AG08395 (cell line): ENCODE data around the gene COA3.

Experiments used
- DNase-seq: peaks from one replicate; pipeline ENCODE4 v3.0.0; 2012; ENCODE audit warnings: mixed read lengths, low spot score

The COA3 gene

DNA sequence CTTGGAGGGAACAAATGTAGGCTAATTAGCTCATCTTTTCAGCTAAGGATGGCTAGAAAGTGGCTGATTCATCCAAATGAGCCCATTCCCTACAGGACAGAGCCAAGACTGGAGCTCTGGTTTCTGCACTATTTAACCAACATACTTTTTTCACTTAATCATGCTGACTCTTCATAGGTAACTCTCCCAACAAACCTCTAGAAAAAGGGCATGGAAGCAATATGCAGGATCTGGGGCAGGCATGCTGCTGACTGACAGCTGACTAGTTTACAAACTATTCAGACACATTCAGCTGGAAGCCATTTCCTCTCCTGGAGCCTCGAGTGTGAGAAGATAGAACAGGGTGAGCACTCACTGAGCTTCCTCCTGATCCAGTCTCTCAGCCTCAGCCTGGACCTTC is 19.4 kb upstream of the COA3 start:
- DNase-seq, result no peak

DNA sequence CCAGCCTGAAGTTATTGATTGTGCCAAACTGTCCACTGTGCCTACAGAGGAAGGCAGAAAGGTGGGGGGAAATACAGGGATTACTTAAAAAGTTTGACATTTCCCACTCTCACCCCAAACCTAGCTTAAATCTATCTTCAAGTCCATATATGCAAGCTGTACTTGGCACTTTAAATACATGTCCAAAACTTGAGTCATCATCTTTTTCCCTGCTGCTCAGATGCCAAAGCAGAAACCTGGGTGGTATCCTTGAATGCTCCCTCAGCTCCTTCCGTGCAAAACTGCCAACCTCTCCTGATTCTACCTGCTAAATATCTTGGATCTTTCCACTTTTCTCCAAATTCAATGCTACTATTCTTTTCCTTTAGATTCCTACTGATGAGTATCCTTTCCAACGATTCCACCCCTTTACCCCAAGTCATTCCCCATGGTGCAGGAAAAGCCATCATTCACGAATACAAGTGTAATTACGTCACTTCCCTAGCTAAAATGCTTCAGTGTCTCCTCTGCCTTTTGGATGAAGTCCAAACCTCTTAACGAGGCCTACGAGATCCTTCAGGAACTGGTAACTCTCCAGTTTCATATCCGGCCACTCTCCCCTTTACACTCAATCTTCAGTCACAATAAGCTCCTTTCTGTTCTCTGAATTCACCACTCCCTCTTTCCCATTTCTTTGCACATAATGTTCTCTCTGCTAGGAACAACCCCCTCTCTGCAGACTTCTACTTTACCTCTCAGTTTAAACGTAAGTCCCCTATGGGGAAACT is 16.3 kb upstream of the COA3 start:
- DNase-seq, result peak; percentile 60

DNA sequence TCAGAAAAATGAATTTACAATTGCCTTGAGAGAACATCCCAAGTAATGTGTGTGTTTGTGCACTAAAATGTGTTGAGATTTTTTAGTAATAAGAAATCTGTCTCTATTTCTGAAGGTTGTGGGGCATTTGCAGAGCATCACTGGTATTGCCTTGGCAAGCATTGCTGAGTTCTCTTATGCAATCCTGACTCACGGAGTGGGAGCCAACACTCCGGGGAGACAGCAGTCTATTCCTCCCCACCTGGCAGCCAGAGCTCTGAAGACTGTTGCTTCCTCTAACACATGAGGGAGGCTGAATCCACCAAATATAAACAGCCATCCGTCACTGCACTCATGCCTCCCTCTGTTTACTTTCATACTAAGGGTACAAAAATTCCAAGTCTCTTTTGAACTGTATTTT is 10.7 kb upstream of the COA3 start:
- peak; percentile 96 for DNase-seq

DNA sequence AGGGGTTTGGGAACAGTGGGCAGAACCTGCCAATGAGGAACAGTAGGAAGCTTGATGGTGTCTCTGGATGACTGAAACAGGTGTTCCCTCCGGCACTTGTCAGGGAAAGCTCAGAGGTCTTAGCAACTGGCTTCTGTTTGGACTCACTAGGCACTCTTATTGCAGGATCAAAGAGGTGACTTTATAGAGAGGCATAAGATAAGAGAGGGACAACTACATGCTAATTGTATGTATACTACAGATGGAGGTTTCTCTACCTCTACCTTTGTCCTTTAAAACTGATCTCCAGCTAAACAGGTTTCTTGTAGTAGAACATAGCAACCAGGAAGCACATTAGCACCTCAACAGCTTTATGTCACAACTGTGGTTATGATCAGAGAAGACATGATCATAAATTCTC is 7.7 kb upstream of the COA3 start:
- no peak for DNase-seq

DNA sequence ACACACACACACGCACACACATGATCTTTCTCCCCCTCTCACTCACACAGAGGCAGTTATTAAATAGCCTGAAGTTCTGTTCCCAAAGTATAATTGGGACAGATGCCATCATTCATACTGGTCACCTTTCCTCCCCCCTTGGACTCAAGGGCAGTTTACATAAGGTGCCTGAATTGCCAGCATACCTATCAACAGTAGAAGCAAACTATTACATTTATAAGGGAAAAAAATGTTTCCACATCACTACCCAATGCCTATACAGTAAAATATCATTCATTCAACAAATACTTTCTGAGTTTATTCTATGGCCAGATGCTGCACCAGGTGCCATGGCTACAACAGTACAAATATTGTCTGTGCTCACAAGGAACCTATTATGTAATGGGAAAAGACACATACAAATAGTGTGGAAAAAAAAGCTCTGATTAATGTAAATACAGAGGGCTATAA is 6.4 kb upstream of the COA3 start:
- no peak for DNase-seq

DNA sequence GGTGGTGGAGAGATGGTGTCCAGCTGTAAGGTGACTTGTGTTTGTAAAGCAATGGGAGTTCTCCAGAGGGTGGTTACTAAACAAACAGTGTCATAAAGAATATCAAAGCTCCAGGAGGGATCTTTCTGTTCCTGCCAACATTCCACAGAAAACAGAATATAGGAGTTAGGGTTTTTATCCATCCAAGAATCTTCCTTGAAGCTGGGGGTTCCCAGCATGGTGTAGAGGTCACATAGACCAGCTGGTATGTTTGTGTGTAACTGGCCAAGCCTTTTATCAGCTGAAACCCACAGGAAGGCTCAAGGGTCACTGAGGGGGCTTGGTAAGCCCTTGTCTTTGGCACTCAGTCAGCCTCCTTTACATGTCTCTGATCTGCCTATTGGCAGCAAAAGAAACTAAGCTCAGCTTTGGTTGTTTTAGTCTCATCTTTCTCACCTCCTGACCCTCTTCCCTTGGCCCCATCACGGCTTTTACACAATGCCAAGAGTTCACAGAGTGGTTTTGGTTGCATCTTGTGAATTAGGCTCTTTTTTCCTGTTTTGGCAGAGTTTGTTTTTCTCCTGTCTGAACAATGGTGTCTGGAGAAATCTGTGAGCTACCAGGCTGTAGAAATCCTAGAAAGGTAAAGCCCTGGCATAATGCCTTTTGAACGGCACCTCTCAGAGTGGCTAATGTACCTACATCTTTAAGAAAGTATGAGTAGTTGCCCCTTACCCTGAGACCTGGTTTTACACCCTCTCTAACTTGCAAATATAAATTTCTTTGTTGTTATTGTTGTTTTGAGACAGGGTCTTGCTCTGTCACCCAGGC is 4.8 kb upstream of the COA3 start:
- DNase-seq, result no peak

DNA sequence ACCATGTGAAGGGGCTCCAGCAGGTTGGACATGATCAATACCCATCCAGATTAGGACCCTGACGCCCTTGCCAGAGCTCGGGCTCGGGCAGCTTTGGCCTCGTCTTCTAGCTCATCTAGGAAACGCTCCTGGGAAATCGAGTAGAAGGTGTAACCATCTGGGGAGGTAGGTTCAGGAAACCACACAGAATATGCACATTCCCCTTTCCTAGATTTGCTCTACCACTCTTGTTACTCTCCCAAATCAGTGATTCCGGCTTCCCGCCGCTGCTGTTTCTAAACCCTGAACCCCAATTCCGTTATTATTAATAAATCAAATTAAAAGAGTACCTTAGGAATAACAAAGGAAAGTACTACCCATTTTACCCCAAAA is 507 bp downstream of the COA3 start:
- no peak for DNase-seq

DNA sequence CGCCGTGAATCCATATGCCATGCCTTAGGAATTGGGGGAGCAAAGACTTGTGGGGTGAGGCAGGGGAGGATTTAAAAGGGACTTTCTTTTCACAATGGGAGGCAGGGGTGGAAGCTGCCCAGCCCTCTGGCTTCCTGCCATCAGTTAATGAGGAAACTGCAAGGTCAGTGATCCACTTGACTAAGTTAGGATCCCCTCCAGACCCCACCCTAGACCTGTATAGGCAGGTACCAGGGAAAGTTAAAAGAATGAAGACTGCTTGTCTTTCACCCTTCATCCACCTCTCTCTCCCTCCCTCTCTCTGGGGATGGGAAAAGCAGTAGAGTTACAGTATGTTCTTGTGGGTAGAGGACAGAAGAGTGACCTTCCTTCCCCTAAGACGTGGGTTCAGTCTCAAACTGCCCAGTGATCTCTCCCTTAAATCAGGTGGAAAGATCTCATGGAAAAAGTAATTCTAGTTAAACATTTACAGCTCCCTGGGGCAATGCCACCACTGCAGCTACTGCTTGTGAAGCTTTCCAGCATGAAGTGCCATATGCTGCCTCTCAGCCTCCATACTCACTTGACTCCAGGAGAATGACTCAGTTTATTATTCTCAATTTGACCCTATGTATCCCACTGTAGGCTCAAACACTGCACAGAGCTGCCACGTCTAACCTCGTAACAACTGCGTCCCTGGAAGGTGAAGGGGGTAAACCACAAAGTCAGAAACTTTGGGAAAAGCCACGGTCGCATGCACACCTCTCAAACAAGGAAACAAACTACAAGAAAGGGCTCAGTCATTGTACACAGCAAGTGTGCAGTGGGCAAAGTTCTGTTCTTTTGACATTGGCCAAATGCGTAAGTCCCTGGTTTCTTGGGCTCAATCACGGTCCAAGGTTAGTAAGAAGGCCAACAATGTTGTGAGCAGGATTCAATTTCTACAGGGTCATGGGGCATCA is 1.2 kb downstream of the COA3 start:
- DNase-seq, result no peak

DNA sequence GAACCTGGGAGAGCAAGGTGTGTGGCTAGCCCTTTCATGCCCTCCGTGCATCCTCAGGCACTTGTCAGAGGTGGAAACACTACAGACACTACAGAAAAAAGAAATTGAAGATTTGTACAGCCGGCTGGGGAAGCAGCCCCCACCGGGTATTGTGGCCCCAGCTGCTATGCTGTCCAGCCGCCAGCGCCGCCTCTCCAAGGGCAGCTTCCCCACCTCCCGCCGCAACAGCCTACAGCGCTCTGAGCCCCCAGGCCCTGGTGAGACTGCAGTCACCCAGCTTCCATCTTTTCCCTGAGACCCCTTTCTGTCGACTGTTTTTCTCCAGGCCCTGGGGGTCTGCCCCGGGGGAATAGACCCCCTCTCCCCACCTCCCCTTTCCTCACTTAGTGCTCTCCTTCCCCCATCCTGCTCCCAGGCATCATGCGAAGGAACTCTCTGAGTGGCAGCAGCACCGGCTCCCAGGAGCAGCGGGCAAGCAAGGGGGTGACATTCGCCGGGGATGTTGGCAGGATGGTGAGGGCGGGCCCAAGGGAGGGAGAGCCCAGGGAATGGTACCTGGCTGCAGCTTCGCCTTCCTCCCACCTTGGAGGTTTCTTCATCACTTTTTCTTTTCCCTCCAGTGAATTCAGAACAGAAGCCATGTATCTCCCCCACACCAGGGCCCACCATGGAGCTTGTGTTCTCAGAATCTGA is 2.3 kb downstream of the COA3 start:
- no peak for DNase-seq

DNA sequence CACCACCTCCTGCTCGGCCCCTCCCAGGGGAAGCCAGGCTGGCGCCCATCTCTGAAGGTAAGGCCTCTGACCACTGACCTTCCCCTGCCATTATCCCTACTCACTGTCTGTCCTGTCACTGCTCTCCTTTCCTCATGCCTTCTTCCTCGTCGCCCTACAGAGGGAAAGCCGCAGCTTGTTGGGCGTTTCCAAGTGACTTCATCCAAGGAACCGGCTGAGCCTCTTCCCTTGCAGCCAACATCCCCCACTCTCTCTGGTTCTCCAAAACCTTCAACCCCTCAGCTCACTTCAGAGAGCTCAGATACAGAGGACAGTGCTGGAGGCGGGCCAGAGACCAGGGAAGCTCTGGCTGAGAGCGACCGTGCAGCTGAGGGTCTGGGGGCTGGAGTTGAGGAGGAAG is 3.0 kb downstream of the COA3 start:
- no peak for DNase-seq

DNA sequence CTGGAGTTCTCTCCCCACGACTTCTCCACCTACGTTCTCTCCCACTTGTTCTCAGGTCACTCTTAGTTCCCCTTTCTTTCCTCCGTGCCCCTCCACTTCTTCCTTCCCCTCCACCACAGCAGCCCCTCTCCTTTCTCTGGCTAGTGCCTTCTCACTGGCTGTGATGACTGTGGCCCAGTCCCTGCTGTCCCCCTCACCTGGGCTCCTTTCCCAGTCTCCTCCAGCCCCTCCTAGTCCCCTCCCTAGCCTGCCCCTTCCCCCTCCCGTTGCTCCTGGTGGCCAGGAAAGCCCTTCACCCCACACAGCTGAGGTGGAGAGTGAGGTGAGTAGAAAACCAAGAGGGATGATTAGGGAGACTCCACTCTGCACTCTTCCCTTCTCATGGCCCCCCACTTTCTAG is 3.4 kb downstream of the COA3 start:
- DNase-seq, result no peak

DNA sequence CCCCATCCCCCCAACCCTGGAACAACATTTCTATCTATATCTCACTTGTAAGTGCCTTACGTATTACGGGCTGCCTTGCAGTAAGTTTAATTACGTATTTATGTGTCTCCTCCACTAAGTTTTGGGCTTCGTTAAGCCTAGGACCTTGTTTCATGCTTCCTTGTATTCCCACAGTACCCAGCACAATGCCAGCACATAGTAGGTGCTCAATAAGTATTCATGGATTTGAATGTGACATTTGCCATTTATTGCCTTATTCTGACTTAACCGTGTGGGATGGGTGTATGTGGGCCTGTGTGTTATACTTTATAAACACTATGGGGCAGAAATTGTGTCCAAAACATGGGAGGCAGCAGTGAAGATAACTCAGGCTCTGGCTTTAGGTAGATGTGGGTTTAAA is 6.0 kb downstream of the COA3 start:
- DNase-seq, result no peak

DNA sequence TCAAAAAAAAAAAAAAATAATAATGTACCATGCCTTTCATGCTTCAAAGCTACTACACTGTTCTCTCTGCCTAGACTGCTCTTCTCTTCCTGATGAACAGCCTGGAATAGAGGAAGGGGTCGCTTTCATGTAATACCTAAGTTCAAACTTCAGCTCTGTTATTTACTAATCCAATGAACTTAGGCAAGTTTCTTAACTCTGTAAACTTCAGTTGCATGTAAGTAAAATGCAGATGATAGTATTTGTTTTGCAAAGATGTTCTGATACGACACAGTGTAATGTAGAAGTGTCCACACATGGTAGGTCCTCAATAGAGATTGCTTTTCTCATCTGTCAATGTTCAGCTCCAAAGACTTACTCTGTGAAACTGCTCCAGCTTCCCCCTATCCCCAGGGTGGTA is 6.6 kb downstream of the COA3 start:
- DNase-seq, result no peak

DNA sequence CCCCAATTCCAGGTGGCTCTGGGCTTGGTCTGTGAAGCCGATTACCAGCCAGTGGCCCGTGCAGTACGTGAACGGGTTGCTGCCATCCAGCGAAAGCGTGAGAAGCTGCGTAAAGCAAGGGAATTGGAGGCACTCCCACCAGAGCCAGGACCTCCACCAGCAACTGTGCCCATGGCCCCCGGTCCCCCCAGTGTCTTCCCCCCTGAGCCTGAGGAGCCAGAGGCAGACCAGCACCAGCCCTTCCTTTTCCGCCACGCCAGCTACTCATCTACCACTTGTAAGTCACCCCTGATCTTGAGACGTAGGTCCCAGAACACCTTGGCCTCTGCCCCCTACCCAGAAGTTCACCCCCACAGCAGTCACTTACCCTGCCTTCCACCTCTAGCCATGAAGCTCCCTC is 11.2 kb downstream of the COA3 start:
- DNase-seq, result no peak

DNA sequence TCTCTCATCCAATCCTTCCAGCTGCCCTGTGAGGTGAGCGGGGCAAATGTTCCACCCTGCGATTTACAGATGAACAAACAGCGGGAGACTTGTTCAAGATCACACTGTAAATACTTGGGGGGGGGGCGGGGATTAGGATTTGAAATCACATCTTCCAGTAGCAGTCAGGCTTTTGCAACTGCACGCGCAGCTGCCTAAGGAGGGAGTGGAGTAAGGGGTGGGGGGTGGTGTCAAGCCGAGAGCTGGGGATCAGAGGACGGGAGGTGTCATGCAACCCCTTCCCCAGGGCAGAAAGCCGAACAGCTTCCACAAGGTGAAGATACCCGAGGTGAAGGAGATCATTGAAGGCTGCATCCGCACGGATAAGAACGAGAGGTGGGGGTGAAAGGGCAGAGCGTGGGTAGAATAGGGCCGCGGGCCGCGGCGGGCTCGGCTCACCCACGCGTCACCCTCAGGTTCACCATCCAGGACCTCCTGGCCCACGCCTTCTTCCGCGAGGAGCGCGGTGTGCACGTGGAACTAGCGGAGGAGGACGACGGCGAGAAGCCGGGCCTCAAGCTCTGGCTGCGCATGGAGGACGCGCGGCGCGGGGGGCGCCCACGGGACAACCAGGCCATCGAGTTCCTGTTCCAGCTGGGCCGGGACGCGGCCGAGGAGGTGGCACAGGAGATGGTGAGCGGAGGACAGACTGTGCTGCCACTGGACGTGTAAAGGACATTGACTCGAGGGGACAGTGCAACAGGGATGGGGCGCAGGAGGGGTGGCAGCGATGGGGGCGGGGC is 13.5 kb downstream of the COA3 start:
- DNase-seq, result no peak

DNA sequence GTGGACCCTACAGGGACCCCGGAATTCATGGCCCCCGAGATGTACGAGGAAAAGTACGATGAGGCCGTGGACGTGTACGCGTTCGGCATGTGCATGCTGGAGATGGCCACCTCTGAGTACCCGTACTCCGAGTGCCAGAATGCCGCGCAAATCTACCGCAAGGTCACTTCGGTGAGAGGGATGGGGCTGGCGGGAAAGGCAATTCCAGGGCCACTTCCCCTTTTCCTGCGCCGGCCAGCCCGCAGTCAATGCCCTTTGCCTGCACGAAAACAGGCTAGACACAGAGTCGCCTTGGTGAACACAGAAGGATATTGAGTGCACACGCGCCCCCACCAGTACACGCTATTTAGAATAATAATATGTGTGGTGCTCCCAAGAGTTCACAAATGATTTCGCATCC is 14.1 kb downstream of the COA3 start:
- no peak for DNase-seq

DNA sequence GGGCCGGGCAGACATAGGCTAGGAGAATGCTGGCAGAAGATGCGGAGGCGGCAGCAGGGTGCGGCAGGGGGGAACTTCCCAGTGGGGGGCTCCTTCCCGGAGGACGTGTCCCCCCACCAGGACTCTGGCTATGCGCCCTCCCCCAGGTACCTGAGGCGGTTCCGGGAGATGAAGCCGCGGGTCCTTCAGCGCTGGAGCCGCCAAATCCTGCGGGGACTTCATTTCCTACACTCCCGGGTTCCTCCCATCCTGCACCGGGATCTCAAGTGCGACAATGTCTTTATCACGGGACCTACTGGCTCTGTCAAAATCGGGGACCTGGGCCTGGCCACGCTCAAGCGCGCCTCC is 14.7 kb downstream of the COA3 start:
- no peak for DNase-seq

DNA sequence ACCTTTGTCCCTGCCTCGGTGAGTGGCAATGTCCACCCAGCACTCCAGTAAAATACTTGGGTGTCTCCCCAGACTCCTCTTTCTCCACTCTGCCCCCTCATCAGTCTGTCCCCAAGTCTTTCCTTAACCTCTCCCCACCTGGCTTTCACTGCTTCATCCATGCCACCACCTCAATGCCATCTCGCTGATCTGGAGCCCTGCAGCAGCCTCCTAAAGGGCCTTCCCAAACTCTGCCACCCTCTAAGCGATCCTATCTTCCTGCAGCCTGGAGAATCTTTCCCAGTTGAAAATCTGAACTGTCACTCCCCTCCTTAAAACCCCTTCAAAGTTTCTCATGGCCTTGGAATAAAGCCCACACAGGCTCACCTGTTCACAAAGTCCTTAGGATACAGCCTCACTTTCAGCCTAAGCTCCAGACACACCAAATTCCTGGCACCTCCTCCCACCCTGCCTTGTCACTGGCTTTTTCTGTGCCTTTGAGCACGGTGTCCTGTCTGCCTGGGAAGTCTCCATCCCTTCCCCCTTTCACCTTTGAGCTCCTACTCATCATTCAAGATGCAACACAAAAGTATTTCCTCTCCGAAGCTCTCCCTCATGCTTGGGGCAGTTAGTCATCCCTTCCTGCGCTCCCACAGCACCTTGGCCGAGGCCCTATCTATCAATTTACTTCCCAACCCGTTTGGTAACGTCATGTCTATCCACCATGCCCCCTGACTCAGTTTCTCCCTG is 15.3 kb downstream of the COA3 start:
- DNase-seq, result peak; percentile 51

DNA sequence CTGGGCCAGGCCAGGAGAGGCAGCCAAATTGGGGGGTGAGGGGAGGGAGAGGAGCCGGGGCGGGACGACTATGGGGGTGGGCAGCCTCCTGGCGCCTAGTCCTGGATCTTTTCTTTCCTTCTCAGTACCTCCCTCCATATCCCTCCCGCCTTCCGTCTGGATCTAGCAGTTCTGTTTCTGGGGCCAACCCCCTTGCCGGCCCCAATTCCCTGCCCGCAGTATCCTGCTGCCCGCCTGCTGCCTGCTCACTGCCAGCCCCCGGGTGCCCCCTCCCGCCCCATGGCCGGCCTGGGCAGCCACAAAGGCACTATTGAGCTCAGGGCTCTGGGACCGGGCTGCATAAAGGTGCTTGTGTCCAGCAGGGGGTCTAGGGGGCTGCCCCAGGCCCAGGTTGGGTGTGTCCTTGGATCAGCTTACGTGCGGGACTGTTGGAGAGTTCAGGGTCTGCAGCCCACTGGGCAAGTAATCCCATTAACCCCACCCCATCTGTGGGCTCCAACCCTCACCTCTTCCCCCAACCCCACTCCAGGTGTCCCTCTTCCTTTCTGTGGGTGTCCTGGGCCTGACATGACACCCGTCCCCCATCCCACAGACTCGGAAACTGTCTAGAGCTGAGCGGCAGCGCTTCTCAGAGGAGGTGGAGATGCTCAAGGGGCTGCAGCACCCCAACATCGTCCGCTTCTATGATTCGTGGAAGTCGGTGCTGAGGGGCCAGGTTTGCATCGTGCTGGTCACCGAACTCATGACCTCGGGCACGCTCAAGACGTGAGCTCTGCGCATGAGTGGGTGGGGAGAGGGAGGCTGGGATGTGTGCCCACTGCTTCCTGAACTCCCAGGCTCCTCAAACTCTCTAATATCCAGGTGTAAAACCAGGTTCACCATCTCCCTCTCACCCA is 16.1 kb downstream of the COA3 start:
- DNase-seq, result peak; percentile 37
